ENCODE measurements around the gene LSAMP.

GRCh38 chr3:115921711-115922110, 523.6 kb downstream of the LSAMP start:
- TF ChIP-seq POLR2A (IDR thresholded peaks at IDR 0.05) (no peak), CTCF (IDR thresholded peaks at IDR 0.05) (no peak)

All from esophagus squamous epithelium (tissue), 4 donors.